Measurements from ENCODE around the gene FRMPD4.

FRMPD4 gene

DNA sequence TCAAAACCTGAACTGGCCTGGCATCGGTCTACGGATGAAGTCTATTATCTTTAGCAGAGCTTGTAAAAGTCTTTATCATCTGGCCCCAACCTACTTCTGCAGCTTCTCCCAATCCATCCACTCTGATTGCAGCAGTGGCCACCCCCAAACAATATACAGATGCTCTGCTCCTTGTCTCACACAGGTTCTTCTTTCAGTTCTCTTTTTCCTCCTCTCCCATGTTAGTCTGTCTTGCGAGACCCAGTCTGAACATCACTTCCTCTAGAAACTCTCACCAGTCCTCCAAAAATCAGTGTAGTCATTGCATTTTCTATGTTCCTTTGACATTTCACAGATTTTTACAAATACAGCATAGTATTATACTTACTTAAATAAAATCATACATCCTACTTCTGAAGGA is 163.0 kb downstream of the FRMPD4 start:
- no peak for DNase-seq (ENCODE audit: low read depth)

DNA sequence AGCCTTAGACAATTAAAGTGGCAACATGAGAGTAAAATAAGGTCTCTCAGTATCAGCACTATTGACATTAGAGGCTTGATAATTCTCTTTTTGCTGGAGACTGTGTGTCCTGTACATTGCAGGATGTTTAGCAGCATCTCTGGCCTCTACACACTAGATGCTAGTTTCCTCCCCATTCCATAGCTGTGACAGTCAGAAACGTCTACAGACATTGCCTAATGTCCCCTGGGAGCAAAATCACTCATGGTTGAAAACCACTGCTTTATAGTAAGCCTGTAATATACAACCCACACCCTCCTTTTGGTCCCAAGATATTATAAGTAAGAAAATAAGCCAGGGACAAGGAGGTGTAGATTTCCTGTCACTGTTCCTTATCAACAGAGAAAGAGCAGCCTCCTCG is 166.0 kb downstream of the FRMPD4 start:
- no peak for DNase-seq (ENCODE audit: low read depth)

GRCh38 chrX:12307961-12308360 is 169.7 kb downstream of the FRMPD4 start:
- DNase-seq (ENCODE audit: low read depth) = no peak

DNA sequence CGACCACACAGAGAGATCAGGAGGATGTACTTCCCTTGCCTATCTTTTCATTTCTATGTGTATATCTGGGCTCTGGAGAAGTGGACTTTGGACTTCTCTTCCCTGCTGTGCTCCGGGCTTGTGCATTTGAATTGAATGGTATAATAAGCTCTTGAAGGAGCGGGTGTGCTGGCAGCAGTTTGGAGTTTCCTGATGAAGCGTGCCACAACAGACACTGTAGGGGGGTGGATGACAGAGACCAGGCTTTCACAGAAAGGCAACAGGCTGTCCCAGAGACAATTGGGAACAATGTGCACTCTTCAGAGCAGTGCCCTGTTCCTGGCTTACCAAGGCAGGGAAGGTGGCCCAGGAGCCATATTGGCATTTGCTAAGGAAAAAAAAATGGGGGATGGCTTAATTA is 170.1 kb downstream of the FRMPD4 start:
- no peak for DNase-seq (ENCODE audit: low read depth)

GRCh38 chrX:12309040-12309743 is 170.9 kb downstream of the FRMPD4 start:
- DNase-seq (ENCODE audit: low read depth) = no peak

DNA sequence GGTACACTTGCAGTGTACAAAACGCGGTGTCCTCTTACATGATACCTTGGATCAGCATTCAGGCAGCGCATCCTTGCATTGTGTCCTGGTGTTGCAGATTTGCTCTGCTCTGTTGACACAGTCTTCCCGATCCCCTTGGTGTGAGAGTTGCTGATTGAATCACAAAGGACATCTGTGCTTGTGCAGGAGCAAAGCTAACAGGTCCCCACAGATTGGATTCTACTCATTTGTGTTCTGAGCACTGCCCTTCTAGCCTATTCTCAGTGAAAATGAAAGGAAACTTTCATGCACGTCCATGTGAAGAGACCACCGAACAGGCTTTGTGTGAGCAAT is 171.4 kb downstream of the FRMPD4 start:
- DNase-seq (ENCODE audit: low read depth) = no peak

DNA sequence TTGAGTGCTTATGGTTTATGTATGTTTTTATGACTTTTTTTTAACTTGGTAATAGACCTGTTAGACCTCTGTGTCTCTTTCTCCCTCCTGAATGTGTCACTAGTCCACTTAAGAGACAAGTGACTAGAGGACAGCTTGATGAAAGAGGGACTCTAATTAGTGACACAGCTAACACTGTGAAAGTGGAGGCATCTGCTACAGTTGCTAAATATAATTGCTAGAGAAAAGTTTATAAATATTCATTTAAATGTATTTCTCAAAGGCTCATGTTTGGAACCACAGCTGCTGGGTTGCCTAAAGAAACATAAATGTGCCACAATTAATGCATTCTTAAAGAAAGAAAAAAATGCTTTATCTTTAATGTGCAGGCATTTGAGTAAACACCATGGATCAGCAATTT is 176.4 kb downstream of the FRMPD4 start:
- DNase-seq (ENCODE audit: low read depth) = no peak

- DNase-seq (ENCODE audit: low read depth) = no peak
These were observed 177.3 kb downstream of the FRMPD4 start for GRCh38 chrX:12315526-12315925.

DNA sequence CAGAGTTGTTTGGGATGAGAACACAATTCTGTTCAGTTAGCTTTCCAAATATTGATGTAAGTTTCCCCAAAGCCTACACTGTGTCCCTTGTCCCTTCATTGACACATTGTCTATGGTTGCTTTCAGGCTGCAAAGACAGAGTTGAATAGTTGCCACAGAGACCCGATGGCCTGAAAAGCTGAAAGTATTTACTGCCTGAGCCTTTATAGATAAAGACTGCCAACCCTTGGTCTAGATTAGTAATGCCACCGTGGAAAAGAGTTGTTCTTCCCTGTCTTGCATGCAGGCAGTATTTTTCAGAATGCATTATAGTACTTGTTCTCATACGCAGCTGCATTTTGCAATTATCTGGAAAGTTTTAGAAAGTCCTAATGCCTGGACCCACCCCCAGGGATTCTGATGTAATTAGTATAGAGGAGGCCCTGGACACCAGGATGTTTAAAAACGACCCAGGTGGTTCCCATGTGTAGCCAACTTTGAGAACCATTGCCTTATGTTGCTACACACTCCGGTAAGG is 180.8 kb downstream of the FRMPD4 start:
- DNase-seq (ENCODE audit: low read depth) = no peak

- DNase-seq (ENCODE audit: low read depth) = no peak
These were observed 181.7 kb downstream of the FRMPD4 start for GRCh38 chrX:12319992-12320391.

DNA sequence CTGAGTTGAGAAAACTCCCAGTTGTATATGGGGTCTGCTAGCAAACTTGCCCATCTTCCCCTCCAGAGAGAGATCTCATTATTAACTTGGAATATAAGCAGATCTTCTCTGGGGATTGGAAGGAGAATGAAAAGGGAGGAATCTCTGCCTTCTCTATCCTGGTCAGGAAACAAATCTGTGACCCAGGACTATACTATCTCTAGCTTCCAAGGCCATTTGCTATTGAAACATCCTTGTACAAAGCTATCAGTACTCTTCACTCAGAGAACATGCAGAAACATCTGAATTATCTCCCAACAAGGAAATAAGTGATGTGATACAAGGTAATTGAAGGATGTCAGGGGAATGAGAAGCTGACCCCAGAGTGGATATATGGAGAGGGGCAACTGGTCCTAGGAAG is 183.8 kb downstream of the FRMPD4 start:
- DNase-seq (ENCODE audit: low read depth) = no peak

DNA sequence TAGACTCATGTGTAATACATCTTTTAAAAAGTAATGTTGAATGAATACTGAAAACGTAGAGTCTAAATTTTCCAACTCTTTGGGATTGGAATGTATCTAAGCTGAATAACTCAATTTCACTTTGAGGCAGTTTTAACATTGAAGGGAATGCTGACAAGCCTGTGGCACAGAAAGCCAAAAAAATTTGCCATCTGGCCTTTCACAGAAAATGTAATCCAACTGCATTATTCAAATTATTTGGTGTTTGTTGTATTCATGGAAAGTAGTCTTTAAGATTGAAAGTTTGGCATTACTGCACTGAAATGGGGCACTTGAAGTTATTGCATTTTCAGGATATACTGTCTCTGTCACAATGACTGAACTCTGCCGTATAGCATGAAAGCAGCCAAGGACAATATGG is 186.9 kb downstream of the FRMPD4 start:
- DNase-seq (ENCODE audit: low read depth) = no peak

GRCh38 chrX:12327836-12328235 is 189.6 kb downstream of the FRMPD4 start:
- DNase-seq (ENCODE audit: low read depth) = no peak

DNA sequence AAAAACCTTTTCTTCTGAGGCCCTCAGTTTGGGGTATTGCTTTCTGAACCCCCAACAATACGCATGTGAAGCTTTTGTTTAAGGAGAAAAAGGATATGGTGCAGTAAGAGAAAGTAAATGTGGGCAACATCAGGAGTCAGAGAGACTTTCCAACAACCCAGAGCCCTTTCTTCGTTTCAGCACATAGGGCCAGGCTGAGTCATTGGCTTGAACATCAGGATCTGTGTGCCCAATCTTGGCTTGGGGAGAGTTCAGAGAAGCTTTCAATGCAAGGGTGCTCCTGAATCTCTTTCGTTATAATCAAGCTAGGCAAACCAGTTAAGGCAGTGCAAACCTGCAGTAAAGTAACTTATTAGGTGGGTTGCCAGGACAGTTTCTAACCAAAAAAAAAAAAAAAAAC is 191.2 kb downstream of the FRMPD4 start:
- DNase-seq (ENCODE audit: low read depth) = no peak

DNA sequence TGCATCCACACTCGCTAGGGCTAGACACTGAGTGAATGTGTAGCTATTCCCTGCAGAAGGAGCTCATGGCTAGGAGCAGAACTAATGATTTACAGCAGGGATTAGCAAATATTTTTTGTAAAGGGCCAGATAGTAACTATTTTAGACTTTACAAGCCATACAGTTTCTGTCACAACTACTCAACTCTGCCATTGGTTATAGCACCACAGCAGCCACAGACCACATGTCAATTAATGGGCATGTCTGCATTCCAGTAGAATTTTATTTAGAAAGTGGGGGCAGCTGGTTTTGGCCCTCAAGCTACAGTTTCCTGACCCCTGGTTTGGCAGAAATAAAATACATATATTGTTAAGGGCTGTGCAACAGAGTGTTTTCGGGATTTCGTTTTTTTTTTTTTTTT is 192.6 kb downstream of the FRMPD4 start:
- no peak for DNase-seq (ENCODE audit: low read depth)

DNA sequence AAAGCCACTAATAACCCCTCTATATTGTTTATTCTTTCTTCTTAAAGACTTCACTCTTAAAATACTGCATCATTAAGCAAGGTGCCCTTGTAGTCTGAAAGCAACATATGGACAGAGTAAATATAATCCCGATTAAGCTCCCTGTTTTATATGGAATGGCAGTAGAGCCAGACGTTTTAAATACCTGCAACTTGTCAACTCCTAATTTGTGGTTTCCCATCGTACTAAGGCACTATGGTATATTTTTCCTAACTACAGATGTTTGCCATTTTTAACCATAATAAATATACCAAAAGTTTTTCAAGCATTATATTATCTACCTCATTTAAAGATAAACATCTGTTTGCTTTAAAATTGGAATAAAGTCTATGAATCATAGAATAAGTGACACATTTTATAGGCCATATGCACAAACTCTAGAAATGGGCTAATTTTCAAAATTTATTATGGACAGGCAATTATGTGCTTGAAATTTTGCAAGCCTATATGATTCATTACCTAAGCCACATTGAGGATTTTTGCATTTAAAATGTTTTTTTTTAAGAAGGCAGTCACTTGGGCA is 194.6 kb downstream of the FRMPD4 start:
- DNase-seq (ENCODE audit: low read depth) = no peak

DNA sequence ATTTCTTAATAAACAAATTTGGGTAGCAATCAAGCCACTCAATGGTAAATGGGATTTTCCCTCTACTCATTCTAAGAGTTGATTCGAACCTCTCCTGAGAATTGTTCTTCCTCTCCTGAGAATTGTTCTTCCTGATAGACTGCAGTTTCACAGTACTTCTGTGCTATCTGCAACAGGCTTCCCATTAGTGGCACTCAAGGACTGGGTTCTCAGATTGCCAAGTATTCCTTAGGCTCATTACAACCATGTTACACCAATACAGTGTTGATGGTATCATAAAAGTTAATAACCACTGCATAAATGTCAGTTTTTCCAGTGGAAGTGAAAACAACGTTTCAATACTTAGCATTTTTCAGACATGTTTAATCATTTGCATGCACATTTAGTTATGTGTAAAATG is 201.6 kb downstream of the FRMPD4 start:
- no peak for DNase-seq (ENCODE audit: low read depth)

DNA sequence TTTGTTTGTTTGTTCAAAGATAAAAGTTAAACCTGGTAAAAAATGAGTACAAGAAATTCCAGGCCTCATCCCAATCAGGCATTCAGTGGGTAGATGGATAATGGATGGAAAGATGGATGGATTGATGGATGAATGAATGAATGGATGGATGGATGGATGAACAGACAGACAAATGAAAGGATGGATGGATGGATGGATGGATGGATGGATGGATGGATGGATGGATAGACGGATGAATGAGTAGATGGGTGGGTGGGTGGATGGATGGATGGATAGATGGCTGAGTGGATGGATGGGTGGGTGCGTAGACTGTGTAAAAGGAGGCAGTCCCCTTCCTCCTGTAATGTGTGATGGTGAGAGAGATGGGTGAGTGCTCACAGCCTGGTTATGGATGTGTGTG is 206.7 kb downstream of the FRMPD4 start:
- no peak for DNase-seq (ENCODE audit: low read depth)

- no peak for DNase-seq (ENCODE audit: low read depth)
These were observed 210.9 kb downstream of the FRMPD4 start for GRCh38 chrX:12349201-12349600.

GRCh38 chrX:12352922-12353321 is 214.6 kb downstream of the FRMPD4 start:
- no peak for DNase-seq (ENCODE audit: low read depth)

GRCh38 chrX:12360383-12360782 is 222.1 kb downstream of the FRMPD4 start:
- no peak for DNase-seq (ENCODE audit: low read depth)

- no peak for DNase-seq (ENCODE audit: low read depth)
These were observed 222.8 kb downstream of the FRMPD4 start for GRCh38 chrX:12360986-12361598.

- no peak for DNase-seq (ENCODE audit: low read depth)
These were observed 224.9 kb downstream of the FRMPD4 start for GRCh38 chrX:12363216-12363615.

GRCh38 chrX:12366440-12366839 is 228.2 kb downstream of the FRMPD4 start:
- DNase-seq (ENCODE audit: low read depth) = no peak
